GDM1 (cell line): ENCODE measurements around the gene GABRB3.

Experiments used
- DNase-seq: peaks from one replicate; lab custom pipeline; 2025; lab: John Stamatoyannopoulos, UW

GABRB3 gene

GRCh38 chr15:26555898-26556297, 217.0 kb downstream of the GABRB3 start:
- DNase-seq = no peak

DNA sequence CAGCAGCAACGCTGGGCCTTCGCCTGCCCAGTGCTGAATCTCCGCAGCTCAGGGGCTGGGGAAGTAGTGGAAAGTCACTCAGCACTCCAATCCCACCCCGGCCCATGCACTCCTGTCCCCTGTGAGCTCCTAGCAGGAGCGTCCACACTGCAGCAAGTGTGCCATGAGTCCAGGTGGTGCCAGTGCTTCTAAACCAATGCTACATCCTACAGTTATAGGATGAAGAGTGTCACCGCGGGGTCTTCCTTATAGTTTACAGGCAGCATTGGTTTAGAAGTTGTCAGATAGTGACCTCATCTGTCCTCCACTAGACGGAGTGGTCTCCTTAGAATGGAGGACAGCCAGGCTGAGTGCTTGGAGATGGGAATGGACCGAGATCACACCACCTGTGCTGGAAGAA, 221.4 kb downstream of the GABRB3 start:
- DNase-seq = no peak

DNA sequence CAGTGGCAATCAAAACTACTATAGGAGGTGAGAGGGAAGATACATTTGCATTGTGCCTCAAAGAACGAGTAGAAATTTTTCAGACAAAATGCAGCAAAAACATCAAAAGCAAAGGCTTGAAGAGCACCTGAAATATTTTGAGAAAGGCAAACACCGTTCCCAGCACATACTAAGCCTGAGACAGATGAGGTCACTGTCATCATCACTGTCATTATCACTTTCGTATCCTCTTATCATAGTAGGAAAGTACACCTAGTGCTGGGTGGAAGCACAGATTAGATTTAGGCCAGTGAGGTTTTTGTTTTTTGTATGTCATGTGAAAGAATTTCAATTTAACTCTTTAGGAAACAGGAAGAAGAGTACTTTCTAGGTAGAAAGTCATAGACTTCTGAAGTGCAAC, 222.0 kb downstream of the GABRB3 start:
- DNase-seq = no peak

DNA sequence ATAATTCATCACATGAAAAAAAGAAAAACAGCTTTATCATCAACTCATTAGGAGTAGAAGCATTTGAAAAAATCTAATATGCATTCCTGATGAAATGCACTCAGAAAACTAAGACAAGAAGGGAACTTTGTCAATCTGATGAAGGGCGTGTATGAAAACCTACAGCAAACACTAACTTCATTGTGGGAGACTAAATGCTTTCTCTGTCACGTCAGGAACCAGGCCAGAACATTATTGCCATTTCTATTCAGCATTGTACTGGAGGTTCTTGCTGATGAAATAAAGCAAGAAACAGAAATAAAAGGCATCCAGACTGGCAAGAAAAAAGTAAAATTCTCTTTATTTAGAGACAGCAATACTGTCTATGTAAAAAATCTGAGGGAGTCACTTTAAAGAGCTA, 235.2 kb downstream of the GABRB3 start:
- DNase-seq = no peak

- DNase-seq = no peak
Measured at GRCh38 chr15:26531489-26531888, 241.4 kb downstream of the GABRB3 start.

DNA sequence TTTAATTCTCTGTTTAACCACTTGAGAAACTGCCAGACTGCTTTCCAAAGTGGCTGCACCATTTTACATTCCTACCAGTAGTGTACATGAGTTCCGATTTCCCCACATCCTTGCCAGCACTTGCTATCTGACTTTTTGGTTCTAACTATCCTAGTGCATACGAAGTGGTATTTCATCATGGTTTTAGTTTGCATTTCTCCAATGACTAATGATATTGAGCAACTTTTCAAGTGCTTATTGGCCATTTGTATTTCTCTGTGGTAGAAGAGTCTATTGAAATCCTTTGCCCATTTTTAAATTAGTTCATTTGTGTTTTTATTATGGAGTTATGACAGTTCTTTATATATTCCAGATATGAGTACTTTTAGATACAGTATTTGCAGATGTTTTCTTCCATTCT, 247.8 kb downstream of the GABRB3 start:
- no peak for DNase-seq

DNA sequence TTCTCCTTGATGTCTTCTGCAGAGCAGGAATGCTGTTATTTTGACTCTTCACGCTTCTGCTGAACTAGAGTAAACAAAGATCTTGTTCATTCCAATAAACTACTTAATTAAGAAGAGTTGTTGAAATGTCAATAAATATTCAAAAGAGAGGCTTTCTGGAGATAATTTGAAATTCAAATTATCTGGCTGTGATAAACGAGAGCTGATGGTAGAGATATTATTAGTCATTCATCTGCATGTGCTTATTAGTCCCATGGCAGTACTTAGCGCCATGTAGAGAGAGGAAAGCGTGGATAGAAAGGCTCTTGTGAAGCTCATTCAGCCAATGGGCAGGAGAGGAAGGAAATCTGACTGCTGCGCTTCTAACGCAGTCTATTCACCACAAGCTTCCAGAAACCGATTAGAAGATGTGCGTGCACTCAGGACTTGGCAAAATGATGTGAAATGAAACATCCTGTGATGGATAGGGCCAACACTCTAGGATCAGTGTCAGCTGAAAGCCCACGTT, 251.1 kb downstream of the GABRB3 start:
- DNase-seq = no peak

DNA sequence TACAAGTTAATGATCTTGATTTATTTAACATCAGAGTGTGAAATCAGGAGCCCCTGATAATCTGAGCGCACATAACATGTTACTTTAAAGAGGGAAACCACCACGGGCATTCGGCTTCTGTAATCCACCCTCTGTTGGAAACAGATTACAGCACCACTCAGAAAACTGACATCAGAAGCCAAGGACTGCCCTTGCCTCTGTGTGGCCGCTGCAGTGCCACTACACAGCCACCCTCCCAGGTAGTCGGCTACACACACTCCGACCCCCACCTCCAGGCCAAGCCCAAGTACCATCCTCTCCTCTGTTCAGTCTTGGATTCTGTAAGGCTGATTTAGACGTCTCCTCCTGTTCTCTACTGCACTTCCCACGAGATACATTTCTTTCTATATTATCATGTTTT, 251.7 kb downstream of the GABRB3 start:
- no peak for DNase-seq

DNA sequence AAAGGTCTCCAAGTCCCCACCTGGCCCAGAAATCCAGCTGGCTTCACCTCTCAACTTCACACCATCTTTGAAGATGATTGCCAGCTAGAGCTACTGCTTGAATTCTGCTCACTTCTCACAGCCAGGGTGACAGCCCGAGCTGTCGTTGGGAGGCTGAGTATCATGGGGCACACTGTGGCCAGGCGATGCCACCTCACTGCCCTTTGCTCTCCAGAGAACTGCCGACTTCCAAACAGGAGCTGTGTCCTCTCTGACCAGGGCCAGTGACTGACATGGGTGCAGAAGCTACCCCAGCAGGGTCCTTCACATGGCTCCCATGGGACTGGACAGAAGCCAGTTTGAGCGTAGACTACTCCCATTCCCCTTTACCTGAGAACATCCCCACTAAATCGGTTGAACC, 254.0 kb downstream of the GABRB3 start:
- DNase-seq = no peak

- DNase-seq = no peak
Measured at GRCh38 chr15:26516102-26516980, 256.5 kb downstream of the GABRB3 start.

GRCh38 chr15:26504009-26504408, 268.9 kb downstream of the GABRB3 start:
- DNase-seq = no peak
